Measurements from ENCODE around the gene SST.

DNA sequence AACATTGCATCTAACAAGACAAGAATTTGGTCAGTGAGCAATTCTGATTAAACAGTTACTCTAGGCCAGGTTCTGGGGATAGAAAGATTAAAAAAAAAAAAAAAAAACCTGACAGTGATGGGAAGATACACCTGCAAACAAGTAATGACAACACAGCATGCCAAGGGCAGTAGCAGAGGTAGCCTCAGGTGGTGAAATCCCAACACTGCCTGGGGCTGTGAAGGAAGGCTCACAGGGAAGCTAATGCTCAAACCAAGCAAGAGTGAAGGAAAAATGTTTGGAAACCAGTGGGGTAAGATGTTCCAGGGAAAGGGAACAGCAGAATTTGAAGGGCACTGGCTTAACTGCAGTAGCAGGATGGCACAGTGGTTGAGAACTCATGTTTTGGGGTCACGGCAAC lies 23.2 kb upstream of the SST start:
- TF ChIP-seq, protein P1, sequence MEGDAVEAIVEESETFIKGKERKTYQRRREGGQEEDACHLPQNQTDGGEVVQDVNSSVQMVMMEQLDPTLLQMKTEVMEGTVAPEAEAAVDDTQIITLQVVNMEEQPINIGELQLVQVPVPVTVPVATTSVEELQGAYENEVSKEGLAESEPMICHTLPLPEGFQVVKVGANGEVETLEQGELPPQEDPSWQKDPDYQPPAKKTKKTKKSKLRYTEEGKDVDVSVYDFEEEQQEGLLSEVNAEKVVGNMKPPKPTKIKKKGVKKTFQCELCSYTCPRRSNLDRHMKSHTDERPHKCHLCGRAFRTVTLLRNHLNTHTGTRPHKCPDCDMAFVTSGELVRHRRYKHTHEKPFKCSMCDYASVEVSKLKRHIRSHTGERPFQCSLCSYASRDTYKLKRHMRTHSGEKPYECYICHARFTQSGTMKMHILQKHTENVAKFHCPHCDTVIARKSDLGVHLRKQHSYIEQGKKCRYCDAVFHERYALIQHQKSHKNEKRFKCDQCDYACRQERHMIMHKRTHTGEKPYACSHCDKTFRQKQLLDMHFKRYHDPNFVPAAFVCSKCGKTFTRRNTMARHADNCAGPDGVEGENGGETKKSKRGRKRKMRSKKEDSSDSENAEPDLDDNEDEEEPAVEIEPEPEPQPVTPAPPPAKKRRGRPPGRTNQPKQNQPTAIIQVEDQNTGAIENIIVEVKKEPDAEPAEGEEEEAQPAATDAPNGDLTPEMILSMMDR (conservative IDR thresholded peaks at IDR 0.05) = no peak
- no peak for TF ChIP-seq ZFX (IDR thresholded peaks at IDR 0.05)
